GM19395 (cell line): ENCODE measurements around the gene PEF1.
A peak's percentile ranks its signal among the peaks of the same experiment; 100 is the strongest.

Experiments used
- ATAC-seq: cut with Tn5 transposase; IDR thresholded peaks from one replicate; pipeline ENCODE4 v1.9.1; 2021; ENCODE audit warnings: mild to moderate bottlenecking, moderate library complexity; ENCODE audit not compliant: unreplicated experiment

The PEF1 gene

GRCh38 chr1:31644560-31645273 lies at the start of gene PEF1:
PEF1 (minus strand) TSS chr1:31644876; CDS start chr1:31644864, 12 bp downstream.
- ATAC-seq: peak; percentile 91

GRCh38 chr1:31693231-31693630 lies 48.6 kb upstream of the PEF1 start:
- no peak for ATAC-seq

- ATAC-seq: no peak
These were observed 47.3 kb upstream of the PEF1 start for GRCh38 chr1:31691951-31692350.

- ATAC-seq: no peak
These were observed 46.8 kb upstream of the PEF1 start for GRCh38 chr1:31691446-31691845.

- no peak for ATAC-seq
These were observed 46.2 kb upstream of the PEF1 start for GRCh38 chr1:31690921-31691320.

- ATAC-seq: no peak
These were observed 45.2 kb upstream of the PEF1 start for GRCh38 chr1:31689854-31690253.

- ATAC-seq: no peak
These were observed 44.7 kb upstream of the PEF1 start for GRCh38 chr1:31689379-31689778.

GRCh38 chr1:31688233-31688918 lies 43.7 kb upstream of the PEF1 start:
- no peak for ATAC-seq

GRCh38 chr1:31687601-31688000 lies 42.9 kb upstream of the PEF1 start:
- ATAC-seq: no peak

GRCh38 chr1:31685795-31686194 lies 41.1 kb upstream of the PEF1 start:
- ATAC-seq: no peak

GRCh38 chr1:31683997-31684396 lies 39.3 kb upstream of the PEF1 start:
- ATAC-seq: no peak

GRCh38 chr1:31681415-31681814 lies 36.7 kb upstream of the PEF1 start:
- no peak for ATAC-seq

GRCh38 chr1:31679676-31680230 lies 35.1 kb upstream of the PEF1 start:
- no peak for ATAC-seq

- no peak for ATAC-seq
These were observed 34.4 kb upstream of the PEF1 start for GRCh38 chr1:31679091-31679490.

GRCh38 chr1:31678681-31679080 lies 34.0 kb upstream of the PEF1 start:
- no peak for ATAC-seq

GRCh38 chr1:31677949-31678348 lies 33.3 kb upstream of the PEF1 start:
- ATAC-seq: no peak

GRCh38 chr1:31677401-31677800 lies 32.7 kb upstream of the PEF1 start:
- no peak for ATAC-seq

GRCh38 chr1:31675756-31676155 lies 31.1 kb upstream of the PEF1 start:
- ATAC-seq: no peak

- ATAC-seq: no peak
These were observed 30.5 kb upstream of the PEF1 start for GRCh38 chr1:31675161-31675560.

GRCh38 chr1:31674626-31675025 lies 29.9 kb upstream of the PEF1 start:
- ATAC-seq: no peak

GRCh38 chr1:31673433-31673832 lies 28.8 kb upstream of the PEF1 start:
- no peak for ATAC-seq

GRCh38 chr1:31672986-31673385 lies 28.3 kb upstream of the PEF1 start:
- no peak for ATAC-seq
